LNCaP clone FGC (cell line): ENCODE results near the gene SMIM1.

Experiments used
- DNase-seq: peaks from one replicate; pipeline ENCODE4 v3.0.0-alpha.2; 2011; ENCODE audit warnings: low read depth
- H3K4me3 ChIP-seq: 2 replicates; pipeline ENCODE4 v1.5.1; 2011; ENCODE audit warnings: mild to moderate bottlenecking, low read depth, low read length, control low read depth
- TF ChIP-seq, protein P1 (sequence below): IDR thresholded peaks from 2 replicates; pipeline ENCODE4 v1.5.1; 2012; ENCODE audit warnings: mild to moderate bottlenecking; ENCODE audit not compliant: control insufficient read depth, insufficient read depth; ENCODE audit errors: extremely low read depth

Gene SMIM1

DNA sequence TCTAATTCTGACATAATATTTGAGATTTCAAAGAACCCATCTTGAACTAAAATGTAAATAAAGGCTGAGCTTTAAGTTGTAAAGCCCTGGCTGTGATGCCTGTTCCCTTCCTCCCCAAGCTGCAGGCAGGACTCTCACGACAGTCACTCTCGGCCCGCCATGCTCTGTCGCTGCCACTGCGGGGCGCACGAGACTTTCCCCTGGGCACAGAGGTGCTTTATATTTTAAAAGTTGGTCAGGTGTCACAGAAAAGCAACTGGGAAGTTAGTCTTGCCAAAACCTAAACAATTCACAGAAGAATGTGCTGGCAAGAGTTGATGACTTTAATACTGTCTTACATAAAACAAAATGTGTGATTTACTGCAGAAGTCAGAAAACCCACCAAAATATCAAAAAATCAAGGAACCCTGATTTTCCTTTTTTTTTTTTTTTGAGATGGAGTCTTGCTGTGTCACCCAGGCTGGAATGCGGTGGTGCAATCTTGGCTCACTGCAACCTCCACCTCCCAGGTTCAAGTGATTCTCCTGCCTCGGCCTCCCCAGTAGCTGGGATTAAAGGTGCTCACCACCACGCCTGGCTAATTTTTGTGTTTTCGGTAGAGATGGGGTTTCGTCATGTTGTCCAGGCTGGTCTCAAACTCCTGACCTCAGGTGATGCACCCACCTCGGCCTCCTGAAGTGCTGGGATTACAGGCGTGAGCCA, 13.1 kb downstream of the SMIM1 start:
- no peak overlapping the region for H3K4me3 ChIP-seq
- no peak for DNase-seq
- TF ChIP-seq, protein P1, sequence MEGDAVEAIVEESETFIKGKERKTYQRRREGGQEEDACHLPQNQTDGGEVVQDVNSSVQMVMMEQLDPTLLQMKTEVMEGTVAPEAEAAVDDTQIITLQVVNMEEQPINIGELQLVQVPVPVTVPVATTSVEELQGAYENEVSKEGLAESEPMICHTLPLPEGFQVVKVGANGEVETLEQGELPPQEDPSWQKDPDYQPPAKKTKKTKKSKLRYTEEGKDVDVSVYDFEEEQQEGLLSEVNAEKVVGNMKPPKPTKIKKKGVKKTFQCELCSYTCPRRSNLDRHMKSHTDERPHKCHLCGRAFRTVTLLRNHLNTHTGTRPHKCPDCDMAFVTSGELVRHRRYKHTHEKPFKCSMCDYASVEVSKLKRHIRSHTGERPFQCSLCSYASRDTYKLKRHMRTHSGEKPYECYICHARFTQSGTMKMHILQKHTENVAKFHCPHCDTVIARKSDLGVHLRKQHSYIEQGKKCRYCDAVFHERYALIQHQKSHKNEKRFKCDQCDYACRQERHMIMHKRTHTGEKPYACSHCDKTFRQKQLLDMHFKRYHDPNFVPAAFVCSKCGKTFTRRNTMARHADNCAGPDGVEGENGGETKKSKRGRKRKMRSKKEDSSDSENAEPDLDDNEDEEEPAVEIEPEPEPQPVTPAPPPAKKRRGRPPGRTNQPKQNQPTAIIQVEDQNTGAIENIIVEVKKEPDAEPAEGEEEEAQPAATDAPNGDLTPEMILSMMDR: peak; percentile 45

DNA sequence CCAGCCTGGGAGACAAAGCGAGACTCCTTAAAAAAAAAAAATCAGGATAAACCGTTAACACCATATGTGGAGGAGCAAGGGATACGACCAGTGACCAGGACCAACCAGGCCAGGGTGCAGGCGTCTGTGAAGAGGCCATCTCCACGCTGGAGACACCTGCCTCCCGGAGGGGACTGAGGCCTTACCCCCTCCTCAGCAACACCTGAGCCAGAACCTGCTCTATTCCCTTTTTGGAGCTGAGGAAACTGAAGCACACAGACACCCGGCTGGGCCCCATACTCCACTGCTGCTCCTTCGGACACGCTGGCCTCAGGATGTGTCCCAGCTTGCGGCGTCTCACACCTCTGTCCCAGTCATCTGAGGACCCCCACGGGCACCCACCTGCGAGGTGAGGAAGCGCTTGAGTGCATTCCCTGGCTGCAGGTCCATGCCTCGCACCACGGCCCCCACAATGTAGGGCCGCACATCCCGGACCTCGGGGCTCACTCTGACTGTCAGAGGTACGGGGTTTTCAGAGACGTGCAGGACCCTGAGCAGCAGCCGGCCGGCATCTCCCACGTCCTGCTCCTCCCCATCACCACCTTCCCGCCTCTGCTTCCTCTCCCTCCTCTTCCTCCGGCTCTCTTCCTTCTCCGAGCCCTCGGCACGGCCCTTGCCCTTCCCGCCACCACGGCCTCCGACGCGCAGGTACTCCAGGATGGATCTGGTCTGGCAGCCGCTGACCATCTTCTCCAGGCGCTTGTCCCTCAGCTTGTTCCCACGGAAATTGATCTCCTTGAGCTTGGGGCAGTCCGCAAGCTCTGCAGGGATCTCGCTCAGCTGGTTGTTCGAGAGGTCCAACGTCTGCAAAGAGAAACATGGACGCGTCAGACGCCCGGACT, 14.2 kb downstream of the SMIM1 start:
- DNase-seq: no peak
- no peak overlapping the region for H3K4me3 ChIP-seq

DNA sequence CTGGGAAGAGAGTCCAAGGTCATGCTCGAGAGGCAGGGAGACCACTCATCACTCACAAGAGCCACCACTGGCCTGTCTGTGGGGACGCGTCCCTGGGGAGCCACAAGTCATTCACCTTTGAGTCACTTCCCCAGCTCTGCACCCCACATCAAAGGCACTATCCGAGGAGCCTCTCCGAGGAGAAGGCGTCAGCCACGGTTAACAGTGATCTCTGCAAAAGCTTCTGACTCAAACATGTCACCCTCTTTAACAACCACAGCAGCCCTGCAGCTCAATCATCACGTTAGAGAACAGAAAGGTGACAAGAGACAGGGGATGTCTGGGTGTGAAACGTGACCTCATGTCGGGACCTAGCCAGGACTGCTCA, 14.8 kb downstream of the SMIM1 start:
- no peak overlapping the region for H3K4me3 ChIP-seq
- TF ChIP-seq, protein P1: no peak
- no peak for DNase-seq

More for the DNA sequence above, 14.2 kb downstream of the SMIM1 start:
- TF ChIP-seq, protein P1: no peak

DNA sequence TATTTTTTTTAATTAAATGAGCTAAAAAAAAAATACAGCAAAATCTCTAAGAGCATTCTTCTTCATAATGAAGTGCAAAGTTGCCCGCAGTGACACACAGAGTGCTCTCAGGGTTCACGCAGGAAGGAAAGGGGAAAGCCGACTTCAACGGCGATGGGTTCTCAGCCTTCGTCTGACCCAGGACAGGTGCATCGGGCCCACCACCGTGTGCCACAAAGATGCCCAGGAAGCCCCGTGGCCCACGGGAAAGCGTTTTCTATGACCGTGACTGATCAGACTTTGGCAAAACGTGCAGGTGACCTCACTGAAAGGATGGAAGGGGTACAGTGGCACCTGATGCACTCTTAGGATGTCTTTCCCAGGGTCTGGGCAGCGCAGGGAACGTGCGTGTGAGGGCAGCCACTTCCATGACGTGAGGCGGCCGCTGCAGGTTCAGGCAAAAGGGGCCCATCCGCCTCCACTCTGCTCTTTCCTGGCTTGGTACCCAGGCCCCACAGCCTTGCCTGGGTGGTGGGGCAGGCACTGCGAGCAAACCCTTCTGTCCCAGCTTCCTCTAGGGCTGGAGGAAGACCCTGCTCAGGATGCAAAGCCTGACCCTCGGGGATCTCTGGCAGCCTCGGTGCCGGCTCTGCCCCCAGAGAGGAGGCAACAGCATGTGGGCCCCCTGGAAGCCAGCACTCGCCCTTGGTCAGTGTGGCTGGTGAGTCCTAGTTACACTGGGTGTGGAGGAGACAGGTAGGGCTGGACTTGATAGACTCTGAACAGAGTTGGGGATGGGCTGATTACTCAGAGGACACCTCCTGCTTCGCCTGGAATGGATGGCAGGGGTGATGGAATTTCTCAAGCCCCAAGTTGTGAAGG, 15.4 kb downstream of the SMIM1 start:
- TF ChIP-seq, protein P1: no peak
- DNase-seq: no peak
- H3K4me3 ChIP-seq: no peak overlapping the region

DNA sequence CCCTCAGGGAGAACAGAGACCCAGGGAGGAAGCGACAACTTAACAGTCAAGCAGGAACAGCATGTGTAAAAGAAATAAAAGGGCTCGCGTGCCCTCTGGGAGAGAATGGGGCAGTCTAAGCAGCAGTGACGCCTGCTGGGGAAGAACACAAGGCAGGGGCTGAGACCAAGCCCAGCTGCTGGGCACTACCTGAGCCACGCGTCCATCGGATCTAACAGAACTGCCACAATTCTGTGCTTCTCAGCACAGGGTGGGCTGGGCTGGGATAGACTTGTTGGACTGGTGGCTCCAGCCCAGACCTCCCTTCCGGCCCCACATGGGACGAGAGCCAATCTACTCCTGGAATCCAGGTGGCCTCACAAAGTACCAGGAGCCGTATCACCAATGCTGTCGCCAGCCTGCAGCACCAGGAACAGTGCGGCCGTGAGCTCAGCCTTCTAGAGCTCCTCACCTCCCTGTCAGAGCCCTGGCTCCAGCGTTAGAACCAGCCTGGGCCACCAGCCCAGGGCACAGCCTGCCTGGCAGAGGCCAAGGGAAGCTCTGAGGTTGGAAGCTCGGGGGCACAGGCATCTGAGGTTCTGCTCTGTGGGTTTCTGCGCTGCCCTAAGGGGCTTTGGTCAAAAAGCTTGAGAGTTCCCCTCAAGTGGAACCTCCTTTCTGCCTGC, 16.3 kb downstream of the SMIM1 start:
- TF ChIP-seq, protein P1: no peak
- no peak overlapping the region for H3K4me3 ChIP-seq
- DNase-seq: no peak
